ENCODE data around the gene PRKG1. TPM values are rescaled to one million over a fixed set of nuclear protein-coding genes. Genes with fewer than 3 reads are reported as not detected.

The PRKG1 gene
- total and polyA plus RNA-seq, 2 of the 4 experiments (the other 2 are of a cell fraction): 3.5 to 18.3 TPM

- no peaks in the 10 kb centered on the region for H3K9me3 ChIP-seq (ENCODE audit: control insufficient read depth, insufficient read depth, low read length)
- intact Hi-C loops (cut with micrococcal nuclease): no loop called here
- no peak overlapping the region for H2AK5ac ChIP-seq (ENCODE audit: low read depth, low read length)
- BruUV-seq (replicated peaks): no TSS peak
- no peak overlapping the region for H3K18ac ChIP-seq (ENCODE audit: low read depth, low read length)
- no peaks in the 10 kb centered on the region for H3K36me3 ChIP-seq (ENCODE audit: control insufficient read depth, insufficient read depth, low read length)
- 0 out of 4 replicates have a peak, but pooled peaks cover 0 to 4% of the 10 kb centered on the region in 2 experiments for H3K79me1 ChIP-seq (ENCODE audit: low read depth in 1 of 2, low read length in 2 of 2)
- ChIA-PET POLR2A (ENCODE audit: unreplicated experiment) (no interaction called here), CTCF (no interaction called here)
- no peak overlapping the region for H2AK9ac ChIP-seq (replicated peaks; ENCODE audit: low read depth, low read length, poor library complexity)
- no peak overlapping the region for H2BK15ac ChIP-seq (ENCODE audit: low read depth, low read length)
- no peak overlapping the region for H2BK5ac ChIP-seq (ENCODE audit: low read depth, low read length, poor library complexity, severe bottlenecking)
- H3K27ac ChIP-seq (ENCODE audit: insufficient read depth, low read length): no peak overlapping the region
- in situ Hi-C loops (cut with MboI; ENCODE audit: low sequenced_read_pairs): no loop called here
- TF ChIP-seq CEBPB (IDR thresholded peaks at IDR 0.05; ENCODE audit: low read depth, low read length): no peak
- no peak for TF ChIP-seq USF2 (IDR thresholded peaks at IDR 0.05; ENCODE audit: low read depth, low read length)
- TF ChIP-seq RFX5 (IDR thresholded peaks at IDR 0.05; ENCODE audit: low read depth, low read length): no peak
- no peak for TF ChIP-seq NFE2L2 (IDR thresholded peaks at IDR 0.05; ENCODE audit: low read depth, low read length)
- no peak for TF ChIP-seq POLR2A (IDR thresholded peaks at IDR 0.05; ENCODE audit: low read depth, low read length)
- TF ChIP-seq FOS (IDR thresholded peaks at IDR 0.05; ENCODE audit: low read depth, low read length): no peak
- TF ChIP-seq MXI1 (IDR thresholded peaks at IDR 0.05; ENCODE audit: borderline replicate concordance, low read depth, low read length): no peak
- ATAC-seq (ENCODE audit: low read depth) (no peak), DNase-seq (no peak)
- no peak overlapping the region for H3K56ac ChIP-seq (ENCODE audit: extremely low read depth, insufficient read depth, low read length)
- H3K4me1 ChIP-seq (ENCODE audit: control insufficient read depth, insufficient read depth, low read length): no peaks in the 10 kb centered on the region
- no peak overlapping the region for H4K91ac ChIP-seq (ENCODE audit: insufficient read depth, low read depth, low read length)
- H2BK20ac ChIP-seq (ENCODE audit: low read depth, low read length): no peak overlapping the region
- H3K4me3 ChIP-seq (ENCODE audit: insufficient read depth, low read depth, low read length): no peak overlapping the region
- no peaks in the 10 kb centered on the region for H3K9me1 ChIP-seq (ENCODE audit: insufficient read depth, low read length)
- no peak overlapping the region for H4K5ac ChIP-seq (ENCODE audit: low read depth, low read length)
- H3K14ac ChIP-seq (replicated peaks; ENCODE audit: low read depth, low read length): no peak overlapping the region
- H3K4ac ChIP-seq (ENCODE audit: low read depth, low read length): no peak overlapping the region
- no CpG with 5 or more reads among the region's 2 CpGs for WGBS, 2 experiments (ENCODE audit: extremely low coverage in 2 of 2, insufficient read length in 1 of 2)
- no peaks in the 10 kb centered on the region for H4K20me1 ChIP-seq (ENCODE audit: insufficient read depth, low read length)
- no peak overlapping the region for H3K4me2 ChIP-seq (ENCODE audit: low read depth, low read length)
- dilution Hi-C loops (cut with HindIII; ENCODE audit: low sequenced_read_pairs, unreplicated experiment): no loop called here
- H2BK120ac ChIP-seq (ENCODE audit: low read depth, low read length): no peak overlapping the region
- no peaks in the 10 kb centered on the region for H3K27me3 ChIP-seq (ENCODE audit: control insufficient read depth, insufficient read depth, low read length)
- H4K8ac ChIP-seq (ENCODE audit: low read depth in 2 of 2, low read length in 2 of 2): no peak overlapping the region
- H3K9ac ChIP-seq (ENCODE audit: low read depth, low read length): no peak overlapping the region
- H3K23ac ChIP-seq (ENCODE audit: low read depth, low read length): no peak overlapping the region
- no peak overlapping the region for H2AFZ ChIP-seq (replicated peaks; ENCODE audit: low read length, poor library complexity)
These were observed 635.2 kb downstream of the PRKG1 start for GRCh38 chr10:51709324-51709972.
